Astrocyte of the spinal cord (primary cell): ENCODE results near the gene REEP3.
A peak's percentile ranks its signal among the peaks of the same experiment; 100 is the strongest.

Experiments used
- DNase-seq: peaks from one replicate; pipeline ENCODE4 v3.0.0; 2011; ENCODE audit warnings: low read depth, low spot score
- H3K4me3 ChIP-seq: 2 replicates; pipeline ENCODE4 v1.5.1; 2011; ENCODE audit warnings: low read depth, mild to moderate bottlenecking, low read length, moderate library complexity
- CTCF ChIP-seq: IDR thresholded peaks from 2 replicates; pipeline ENCODE4 v1.5.1; 2012; ENCODE audit warnings: low read depth, mild to moderate bottlenecking, low read length, inconsistent platforms
- in situ Hi-C: cut with HindIII; loops from 2 replicates; pipeline ENCODE4 v1.10.0; 2017; ENCODE audit warnings: low sequenced_read_pairs

The REEP3 gene

GRCh38 chr10:63520500-63521415 lies at the start of gene REEP3:
REEP3 (plus strand) TSS chr10:63521401; CDS start chr10:63521546, 145 bp downstream.
- in situ Hi-C loops: no loop called here
- H3K4me3 ChIP-seq: peak within 1 kb of the TSS; percentile 84
- peak; percentile 71 for DNase-seq
- TF ChIP-seq CTCF: no peak

GRCh38 chr10:63474488-63474887 lies 46.7 kb upstream of the REEP3 start:
- no peak for TF ChIP-seq CTCF
- H3K4me3 ChIP-seq: no peak overlapping the region
- in situ Hi-C loops: no loop called here
- DNase-seq: no peak

- H3K4me3 ChIP-seq: no peak overlapping the region
- DNase-seq: no peak
- in situ Hi-C loops: no loop called here
- no peak for TF ChIP-seq CTCF
Measured at GRCh38 chr10:63477927-63478326, 43.3 kb upstream of the REEP3 start.

GRCh38 chr10:63478564-63478963 lies 42.6 kb upstream of the REEP3 start:
- no peak overlapping the region for H3K4me3 ChIP-seq
- in situ Hi-C loops: no loop called here
- TF ChIP-seq CTCF: no peak
- no peak for DNase-seq

GRCh38 chr10:63480237-63480636 lies 41.0 kb upstream of the REEP3 start:
- no peak for DNase-seq
- in situ Hi-C loops: no loop called here
- TF ChIP-seq CTCF: no peak
- no peak overlapping the region for H3K4me3 ChIP-seq

GRCh38 chr10:63481815-63482421 lies 39.3 kb upstream of the REEP3 start:
- DNase-seq: no peak
- no peak overlapping the region for H3K4me3 ChIP-seq
- in situ Hi-C loops: no loop called here
- no peak for TF ChIP-seq CTCF
